Measurements from ENCODE around the gene TALDO1. TPM values are rescaled to one million over a fixed set of nuclear protein-coding genes. Genes with fewer than 3 reads are reported as not detected.

Gene TALDO1
- total RNA-seq, 4 donors from 2014 or later = 237 to 459 (median 293) TPM

DNA sequence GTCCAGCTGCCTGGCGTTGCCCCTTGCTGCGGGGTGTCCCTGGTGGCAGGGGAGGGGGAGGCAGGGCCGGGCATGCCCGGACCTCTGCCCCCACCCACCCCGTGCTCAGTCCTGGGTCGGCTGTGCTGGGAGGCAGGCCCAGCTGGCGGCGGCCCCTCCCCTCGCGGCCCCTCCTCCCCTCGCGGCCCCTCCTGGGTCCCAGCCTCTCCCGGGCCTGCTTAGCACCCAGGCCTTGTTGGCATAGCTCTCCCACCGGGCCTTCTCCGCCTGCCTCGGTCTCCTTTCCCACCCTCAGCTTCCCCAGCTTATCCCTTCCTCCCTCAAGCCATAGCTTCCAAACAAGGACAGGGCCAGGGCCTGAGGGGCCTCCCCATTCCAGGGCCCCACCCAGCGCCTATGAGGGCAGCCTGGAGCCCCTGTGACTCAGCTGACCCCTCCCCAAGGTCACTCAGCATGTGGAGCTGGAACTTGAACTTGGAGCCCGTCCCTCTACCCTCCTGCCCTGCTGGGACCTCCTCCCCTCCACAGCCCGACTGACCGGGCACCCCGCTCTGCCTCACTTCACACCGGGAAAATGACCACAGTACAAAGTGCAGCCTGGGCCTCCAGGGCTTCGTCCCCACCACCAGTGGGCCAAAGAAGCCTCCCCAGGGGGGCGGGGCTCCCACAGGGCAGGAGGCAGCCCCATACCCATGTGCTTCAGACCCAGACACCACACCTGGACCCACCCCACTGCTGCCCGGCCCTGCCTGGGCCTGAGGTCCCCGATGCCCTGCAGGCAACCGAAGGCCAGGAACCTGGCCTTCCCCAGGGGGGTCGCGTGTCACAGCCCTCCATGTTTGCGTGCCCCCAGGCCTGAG is 40.1 kb upstream of the TALDO1 start:
- TF ChIP-seq, protein P1, sequence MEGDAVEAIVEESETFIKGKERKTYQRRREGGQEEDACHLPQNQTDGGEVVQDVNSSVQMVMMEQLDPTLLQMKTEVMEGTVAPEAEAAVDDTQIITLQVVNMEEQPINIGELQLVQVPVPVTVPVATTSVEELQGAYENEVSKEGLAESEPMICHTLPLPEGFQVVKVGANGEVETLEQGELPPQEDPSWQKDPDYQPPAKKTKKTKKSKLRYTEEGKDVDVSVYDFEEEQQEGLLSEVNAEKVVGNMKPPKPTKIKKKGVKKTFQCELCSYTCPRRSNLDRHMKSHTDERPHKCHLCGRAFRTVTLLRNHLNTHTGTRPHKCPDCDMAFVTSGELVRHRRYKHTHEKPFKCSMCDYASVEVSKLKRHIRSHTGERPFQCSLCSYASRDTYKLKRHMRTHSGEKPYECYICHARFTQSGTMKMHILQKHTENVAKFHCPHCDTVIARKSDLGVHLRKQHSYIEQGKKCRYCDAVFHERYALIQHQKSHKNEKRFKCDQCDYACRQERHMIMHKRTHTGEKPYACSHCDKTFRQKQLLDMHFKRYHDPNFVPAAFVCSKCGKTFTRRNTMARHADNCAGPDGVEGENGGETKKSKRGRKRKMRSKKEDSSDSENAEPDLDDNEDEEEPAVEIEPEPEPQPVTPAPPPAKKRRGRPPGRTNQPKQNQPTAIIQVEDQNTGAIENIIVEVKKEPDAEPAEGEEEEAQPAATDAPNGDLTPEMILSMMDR (IDR thresholded peaks at IDR 0.05; ENCODE audit: low read depth) = no peak

DNA sequence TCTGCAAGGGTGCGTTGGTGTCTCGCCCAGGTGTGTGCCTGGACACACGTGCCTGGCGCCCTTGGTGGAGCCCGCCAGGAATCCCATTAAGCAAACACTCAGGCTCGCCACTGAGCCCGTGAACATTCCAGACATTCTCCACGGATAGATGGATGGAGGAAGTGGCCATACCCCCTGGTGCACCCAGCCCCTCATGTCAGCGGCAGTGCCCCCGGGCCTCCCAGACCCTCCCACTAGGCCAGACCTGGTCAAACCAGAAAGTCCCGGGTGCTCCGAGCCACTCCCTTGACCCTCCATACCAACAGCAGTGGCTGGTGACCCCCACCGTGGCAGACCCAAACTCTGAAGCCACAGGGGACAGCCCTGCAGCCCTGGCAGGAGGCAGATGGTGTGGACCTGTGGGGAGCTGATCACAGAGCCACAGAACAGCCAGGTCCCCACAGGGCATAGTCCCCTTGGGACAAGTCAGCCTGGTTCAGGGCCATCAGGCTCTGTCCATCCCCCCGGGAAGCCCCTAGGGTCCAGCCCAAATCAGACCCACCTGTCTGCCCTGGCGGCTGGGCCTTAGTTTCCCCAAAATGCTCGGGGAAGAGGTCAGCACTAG is 39.3 kb upstream of the TALDO1 start:
- TF ChIP-seq, protein P1 (IDR thresholded peaks at IDR 0.05; ENCODE audit: low read depth) = no peak

DNA sequence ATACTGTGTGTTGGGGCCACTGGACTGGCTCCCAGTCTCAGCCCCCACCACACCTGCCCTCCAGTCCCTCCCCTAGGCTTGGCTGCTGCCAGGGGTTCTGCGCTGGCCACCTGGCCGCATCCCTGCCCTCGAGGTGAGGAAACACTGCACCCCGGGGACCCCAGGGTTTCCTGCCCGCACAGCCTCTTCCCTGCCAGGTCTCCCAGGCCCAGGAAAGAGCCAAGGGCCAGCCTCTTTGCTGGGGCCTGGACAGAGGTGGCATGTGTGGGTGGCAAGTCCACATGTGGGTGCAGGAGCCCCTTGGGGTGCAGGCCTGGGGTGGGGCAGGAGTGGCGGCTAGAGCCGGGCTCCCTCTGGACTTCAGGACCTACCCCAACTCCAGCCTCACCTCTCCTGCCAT is 38.8 kb upstream of the TALDO1 start:
- TF ChIP-seq, protein P1 (IDR thresholded peaks at IDR 0.05; ENCODE audit: low read depth) = no peak

DNA sequence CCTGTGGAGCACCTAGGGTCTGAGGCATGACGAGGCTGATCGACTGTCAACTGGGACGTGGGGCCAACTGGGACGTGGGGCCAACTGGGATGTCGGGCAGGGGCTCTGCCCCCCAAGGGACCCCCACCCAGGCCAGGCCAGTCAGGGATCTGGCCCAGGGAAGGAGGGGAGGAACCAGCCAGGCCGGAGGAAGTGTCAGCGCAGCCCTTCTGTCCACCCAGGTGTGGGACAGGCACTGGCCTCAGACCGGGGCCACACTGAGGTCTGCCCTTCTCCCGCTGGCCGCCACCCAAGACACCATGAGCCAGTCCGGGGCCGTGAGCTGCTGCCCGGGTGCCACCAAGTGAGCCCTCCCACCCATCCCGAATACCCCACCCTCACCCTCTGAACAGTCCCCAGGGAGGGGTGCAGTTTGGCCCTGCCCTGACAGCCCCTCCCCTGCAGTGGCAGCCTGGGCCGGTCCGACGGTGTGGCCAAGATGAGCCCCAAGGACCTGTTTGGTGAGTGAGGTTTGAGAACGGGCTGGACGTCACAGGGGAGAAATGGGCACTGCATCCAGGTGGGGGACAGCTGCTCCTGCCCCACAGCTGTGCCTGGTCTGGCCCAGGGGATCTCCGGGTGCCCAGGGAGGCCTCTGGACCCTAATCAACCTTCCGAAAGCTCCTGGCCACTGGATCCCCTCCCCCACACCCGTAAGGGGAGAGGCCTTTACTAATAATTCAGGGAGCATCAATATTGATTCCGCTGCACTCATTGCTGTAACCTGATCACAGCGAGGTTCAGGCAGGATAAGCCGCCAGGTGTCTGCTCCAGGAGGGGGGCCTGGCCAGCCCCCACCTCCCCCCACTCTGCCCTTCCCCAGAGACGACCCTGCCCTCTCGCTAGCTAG is 37.9 kb upstream of the TALDO1 start:
- TF ChIP-seq, protein P1 (IDR thresholded peaks at IDR 0.05; ENCODE audit: low read depth) = no peak

DNA sequence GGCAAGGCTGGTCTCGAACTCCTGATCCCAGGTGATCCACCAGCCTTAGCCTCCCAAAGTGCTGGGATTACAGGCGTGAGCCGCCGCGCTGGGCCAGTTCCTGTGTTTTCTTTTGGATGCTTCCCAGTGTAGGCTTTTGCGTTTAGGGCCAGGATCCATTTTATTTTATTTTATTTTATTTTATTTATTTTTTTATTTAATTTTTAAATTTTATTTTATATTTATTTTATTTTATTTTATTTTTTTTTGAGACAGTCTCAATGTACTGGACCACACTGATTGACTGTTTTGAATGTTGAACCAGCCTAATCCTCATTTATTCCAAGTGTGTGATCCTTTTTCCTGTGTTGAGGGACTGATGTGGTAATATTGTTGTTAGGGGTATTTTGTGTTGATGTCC is 32.8 kb upstream of the TALDO1 start:
- TF ChIP-seq, protein P1 (IDR thresholded peaks at IDR 0.05; ENCODE audit: low read depth) = no peak

DNA sequence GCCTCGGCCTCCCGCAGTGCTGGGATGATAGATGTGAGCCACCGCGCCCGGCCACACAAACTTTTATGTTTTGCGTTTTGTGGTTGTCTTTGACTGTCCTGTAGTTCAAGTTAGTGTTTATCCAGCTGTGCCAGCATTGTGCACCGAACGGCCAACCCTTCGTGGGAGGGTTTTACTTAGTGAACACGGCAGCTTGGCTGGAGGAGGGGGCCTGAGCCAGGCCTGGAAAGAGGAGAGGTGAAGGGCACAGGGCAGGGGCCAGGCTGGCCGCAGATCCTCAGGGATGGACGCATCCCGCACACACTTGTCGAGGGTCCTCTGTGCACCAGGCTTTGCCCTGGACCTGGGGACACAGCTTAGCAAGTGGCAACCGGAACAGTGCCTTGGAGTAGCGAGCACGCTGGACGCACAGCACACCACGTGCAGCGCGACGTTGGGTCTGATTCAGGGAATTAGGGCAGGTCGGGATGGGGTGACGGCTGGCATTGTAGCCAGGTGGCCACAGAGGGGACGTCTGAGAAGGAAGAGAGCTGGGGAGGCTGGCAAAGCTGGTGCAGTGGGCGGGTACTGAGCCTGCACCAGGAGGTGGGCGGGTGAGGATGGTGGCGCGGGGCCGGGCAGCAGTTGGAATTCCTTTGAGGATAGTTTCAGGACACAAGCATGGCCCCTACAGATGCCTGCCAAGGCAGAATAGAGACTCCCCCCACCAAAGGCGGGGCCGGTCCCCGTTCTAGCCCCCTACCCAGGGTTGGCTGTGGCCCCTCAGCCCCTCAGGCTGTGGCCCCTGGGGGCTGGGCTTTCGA is 27.8 kb upstream of the TALDO1 start:
- TF ChIP-seq, protein P1 (IDR thresholded peaks at IDR 0.05; ENCODE audit: low read depth) = no peak
